ENCODE results near the gene RNF220.

Gene RNF220

GRCh38 chr1:44616284-44616990, 211.4 kb downstream of the RNF220 start:
- no peak for FAIRE-seq

GRCh38 chr1:44616991-44617702, 212.1 kb downstream of the RNF220 start:
- no peak for FAIRE-seq

GRCh38 chr1:44617703-44618029, 212.6 kb downstream of the RNF220 start:
- FAIRE-seq, result no peak

- FAIRE-seq, result no peak
Observed at GRCh38 chr1:44619261-44619900, 214.3 kb downstream of the RNF220 start.

- FAIRE-seq, result no peak
Observed at GRCh38 chr1:44620072-44620471, 215.0 kb downstream of the RNF220 start.

- FAIRE-seq, result no peak
Observed at GRCh38 chr1:44621841-44622286, 216.8 kb downstream of the RNF220 start.

GRCh38 chr1:44624268-44624901, 219.3 kb downstream of the RNF220 start:
- no peak for FAIRE-seq

- no peak for FAIRE-seq
Observed at GRCh38 chr1:44625348-44625747, 220.3 kb downstream of the RNF220 start.

GRCh38 chr1:44628962-44629756, 224.1 kb downstream of the RNF220 start:
- FAIRE-seq, result no peak

GRCh38 chr1:44630116-44630515, 225.1 kb downstream of the RNF220 start:
- FAIRE-seq, result no peak

GRCh38 chr1:44631333-44631646, 226.2 kb downstream of the RNF220 start:
- no peak for FAIRE-seq

- no peak for FAIRE-seq
Observed at GRCh38 chr1:44631647-44632539, 226.8 kb downstream of the RNF220 start.

- no peak for FAIRE-seq
Observed at GRCh38 chr1:44632598-44632997, 227.5 kb downstream of the RNF220 start.

- FAIRE-seq, result no peak
Observed at GRCh38 chr1:44634606-44635189, 229.6 kb downstream of the RNF220 start.

- no peak for FAIRE-seq
Observed at GRCh38 chr1:44635439-44635838, 230.4 kb downstream of the RNF220 start.

GRCh38 chr1:44636083-44636687, 231.1 kb downstream of the RNF220 start:
- FAIRE-seq, result no peak

- FAIRE-seq, result no peak
Observed at GRCh38 chr1:44636688-44637598, 231.9 kb downstream of the RNF220 start.

GRCh38 chr1:44637702-44638411, 232.8 kb downstream of the RNF220 start:
- FAIRE-seq, result no peak

- no peak for FAIRE-seq
Observed at GRCh38 chr1:44640200-44640853, 235.3 kb downstream of the RNF220 start.

All from islet of Langerhans (tissue), 1 donor.